ENCODE results near the gene CAMTA1. TPM values are rescaled to one million over a fixed set of nuclear protein-coding genes. Genes with fewer than 3 reads are reported as not detected.

Gene CAMTA1
- total RNA-seq, 1 experiment from 2014 or later = 85.2 TPM

DNA sequence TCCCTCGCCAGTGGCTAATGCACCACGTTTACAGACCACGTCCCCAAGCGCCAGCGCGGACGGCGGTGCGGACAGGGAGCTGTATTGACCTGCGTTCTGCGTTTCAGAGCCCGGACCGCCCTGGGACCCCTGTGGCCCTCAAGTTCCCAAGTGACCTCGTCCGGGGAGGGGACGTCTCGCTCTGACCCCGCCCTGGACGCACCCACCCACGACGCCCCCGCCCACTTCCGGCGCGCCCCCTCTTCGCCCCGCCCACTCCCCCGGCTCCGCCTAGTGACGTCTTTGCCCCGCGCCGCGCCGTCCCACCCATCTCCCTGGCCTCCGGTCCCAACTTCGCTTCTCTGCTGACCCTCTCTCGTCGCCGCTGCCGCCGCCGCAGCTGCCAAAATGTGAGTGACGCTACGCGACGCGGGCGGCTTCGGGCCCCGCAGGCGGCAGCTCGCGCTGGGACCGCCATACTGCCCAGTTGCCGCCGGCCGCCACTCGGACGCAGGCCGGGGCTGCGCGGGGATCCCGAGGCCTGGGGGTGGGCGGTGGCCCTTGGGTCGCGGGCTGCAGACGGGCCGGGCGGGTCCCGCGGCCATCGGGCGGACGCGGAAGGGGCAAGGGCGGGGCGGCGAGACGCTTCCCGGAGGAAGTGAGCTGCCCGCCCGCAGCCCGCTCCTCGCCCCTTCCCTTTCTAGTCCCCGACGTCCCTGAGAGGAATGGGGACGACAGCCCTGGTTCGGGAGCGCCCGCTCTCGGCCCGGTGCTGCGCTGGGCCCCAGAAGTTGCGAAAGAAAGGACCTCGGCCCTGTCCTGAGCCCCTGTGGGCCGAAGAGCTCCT, 986.0 kb downstream of the CAMTA1 start, which contains the start of gene VAMP3:
Gene VAMP3, plus strand, starts transcription at position 300 of the 826 bp plus-strand sequence. Its CDS starts 88 bp downstream, at position 388.
- POLR2A ChIA-PET (ENCODE audit: low non-redundant PET) = no interaction called here

GRCh38 chr1:7771823-7772299, 986.6 kb downstream of the CAMTA1 start:
- BruUV-seq (replicated peaks) = no TSS peak
- Histone ChIP-seq H3K4me3 (ENCODE audit: low read depth, low read length, poor library complexity, severe bottlenecking) (peak overlapping the region; percentile 97), H3K27me3 (replicated peaks; ENCODE audit: insufficient read depth, low read depth, low read length, poor library complexity) (no peaks in the 10 kb centered on the region), H3K9me3 (ENCODE audit: low read depth, low read length, poor library complexity, severe bottlenecking) (no peaks in the 10 kb centered on the region), H3K27ac (ENCODE audit: low read depth, low read length, poor library complexity, severe bottlenecking) (peak overlapping the region; percentile 88), H3K4me1 (ENCODE audit: insufficient read depth, low read length, poor library complexity, severe bottlenecking) (peaks cover 8% of the 10 kb centered on the region), H3K36me3 (ENCODE audit: insufficient read depth, low read length, poor library complexity, severe bottlenecking) (no peaks in the 10 kb centered on the region)
- ChIA-PET POLR2A (ENCODE audit: low non-redundant PET) (no interaction called here), CTCF (no interaction called here)
- DNase-seq (ENCODE audit: low spot score) = no peak
- TF ChIP-seq EZH2 (IDR thresholded peaks at IDR 0.05; ENCODE audit: borderline replicate concordance, low read depth, low read length, poor library complexity, severe bottlenecking) = no peak
- TF ChIP-seq, protein P1, sequence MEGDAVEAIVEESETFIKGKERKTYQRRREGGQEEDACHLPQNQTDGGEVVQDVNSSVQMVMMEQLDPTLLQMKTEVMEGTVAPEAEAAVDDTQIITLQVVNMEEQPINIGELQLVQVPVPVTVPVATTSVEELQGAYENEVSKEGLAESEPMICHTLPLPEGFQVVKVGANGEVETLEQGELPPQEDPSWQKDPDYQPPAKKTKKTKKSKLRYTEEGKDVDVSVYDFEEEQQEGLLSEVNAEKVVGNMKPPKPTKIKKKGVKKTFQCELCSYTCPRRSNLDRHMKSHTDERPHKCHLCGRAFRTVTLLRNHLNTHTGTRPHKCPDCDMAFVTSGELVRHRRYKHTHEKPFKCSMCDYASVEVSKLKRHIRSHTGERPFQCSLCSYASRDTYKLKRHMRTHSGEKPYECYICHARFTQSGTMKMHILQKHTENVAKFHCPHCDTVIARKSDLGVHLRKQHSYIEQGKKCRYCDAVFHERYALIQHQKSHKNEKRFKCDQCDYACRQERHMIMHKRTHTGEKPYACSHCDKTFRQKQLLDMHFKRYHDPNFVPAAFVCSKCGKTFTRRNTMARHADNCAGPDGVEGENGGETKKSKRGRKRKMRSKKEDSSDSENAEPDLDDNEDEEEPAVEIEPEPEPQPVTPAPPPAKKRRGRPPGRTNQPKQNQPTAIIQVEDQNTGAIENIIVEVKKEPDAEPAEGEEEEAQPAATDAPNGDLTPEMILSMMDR (conservative IDR thresholded peaks at IDR 0.05; ENCODE audit: low read depth, low read length) = no peak
- intact Hi-C loops (cut with micrococcal nuclease; ENCODE audit: unreplicated experiment) = no loop called here

More for the DNA sequence above, 986.0 kb downstream of the CAMTA1 start, which contains the start of gene VAMP3:
- peak; percentile 69 for DNase-seq (ENCODE audit: low spot score)
- no peaks in the 10 kb centered on the region for H3K9me3 ChIP-seq (ENCODE audit: low read depth, low read length, poor library complexity, severe bottlenecking)
- H3K36me3 ChIP-seq (ENCODE audit: insufficient read depth, low read length, poor library complexity, severe bottlenecking) = no peaks in the 10 kb centered on the region
- peaks cover 8% of the 10 kb centered on the region for H3K4me1 ChIP-seq (ENCODE audit: insufficient read depth, low read length, poor library complexity, severe bottlenecking)
- intact Hi-C loops (cut with micrococcal nuclease; ENCODE audit: unreplicated experiment) = no loop called here
- H3K27me3 ChIP-seq (replicated peaks; ENCODE audit: insufficient read depth, low read depth, low read length, poor library complexity) = no peaks in the 10 kb centered on the region
- H3K27ac ChIP-seq (ENCODE audit: low read depth, low read length, poor library complexity, severe bottlenecking) = peak within 1 kb of the TSS; percentile 88
- TF ChIP-seq, protein P1 (conservative IDR thresholded peaks at IDR 0.05; ENCODE audit: low read depth, low read length) = no peak
- CTCF ChIA-PET = no interaction called here
- no TSS peak for BruUV-seq (replicated peaks)
- peak within 1 kb of the TSS; percentile 97 for H3K4me3 ChIP-seq (ENCODE audit: low read depth, low read length, poor library complexity, severe bottlenecking)

DNA sequence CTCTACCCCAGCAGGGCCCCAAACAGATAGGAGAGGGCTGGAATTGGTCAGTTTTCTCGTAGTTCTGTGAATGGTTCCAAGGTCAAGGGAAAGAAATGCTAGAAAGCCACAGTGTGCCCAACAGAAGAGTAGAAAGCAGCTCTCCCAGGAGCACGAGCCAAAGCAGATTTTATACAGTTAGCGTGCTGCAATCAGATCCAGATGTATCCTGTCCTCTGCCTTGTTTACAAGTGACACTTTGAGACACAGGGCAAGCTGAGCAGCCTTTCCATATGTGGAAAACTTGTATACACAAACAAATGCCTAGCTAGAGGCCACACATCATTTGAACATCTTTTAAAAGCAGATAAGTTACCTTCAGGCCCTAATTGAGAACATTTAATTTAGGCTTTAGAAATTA, 992.3 kb downstream of the CAMTA1 start:
- intact Hi-C loops (cut with micrococcal nuclease; ENCODE audit: unreplicated experiment) = no loop called here
- Histone ChIP-seq H3K4me3 (ENCODE audit: low read depth, low read length, poor library complexity, severe bottlenecking) (no peak overlapping the region), H3K4me1 (ENCODE audit: insufficient read depth, low read length, poor library complexity, severe bottlenecking) (no peaks in the 10 kb centered on the region), H3K27ac (ENCODE audit: low read depth, low read length, poor library complexity, severe bottlenecking) (no peak overlapping the region), H3K9me3 (ENCODE audit: low read depth, low read length, poor library complexity, severe bottlenecking) (no peaks in the 10 kb centered on the region), H3K27me3 (replicated peaks; ENCODE audit: insufficient read depth, low read depth, low read length, poor library complexity) (no peaks in the 10 kb centered on the region), H3K36me3 (ENCODE audit: insufficient read depth, low read length, poor library complexity, severe bottlenecking) (peaks cover 24% of the 10 kb centered on the region)
- no TSS peak for BruUV-seq (replicated peaks)
- ChIA-PET POLR2A (ENCODE audit: low non-redundant PET) (no interaction called here), CTCF (no interaction called here)
- no peak for DNase-seq (ENCODE audit: low spot score)
- no peak for TF ChIP-seq EZH2 (IDR thresholded peaks at IDR 0.05; ENCODE audit: borderline replicate concordance, low read depth, low read length, poor library complexity, severe bottlenecking)
- TF ChIP-seq, protein P1 (conservative IDR thresholded peaks at IDR 0.05; ENCODE audit: low read depth, low read length) = no peak

Data from A673 (cell line).